Measurements from ENCODE around the gene TRIM33. TPM values are rescaled to one million over a fixed set of nuclear protein-coding genes. Genes with fewer than 3 reads are reported as not detected.

Gene TRIM33
- total RNA-seq, 1 donor from 2014 or later, result 31.8 TPM

DNA sequence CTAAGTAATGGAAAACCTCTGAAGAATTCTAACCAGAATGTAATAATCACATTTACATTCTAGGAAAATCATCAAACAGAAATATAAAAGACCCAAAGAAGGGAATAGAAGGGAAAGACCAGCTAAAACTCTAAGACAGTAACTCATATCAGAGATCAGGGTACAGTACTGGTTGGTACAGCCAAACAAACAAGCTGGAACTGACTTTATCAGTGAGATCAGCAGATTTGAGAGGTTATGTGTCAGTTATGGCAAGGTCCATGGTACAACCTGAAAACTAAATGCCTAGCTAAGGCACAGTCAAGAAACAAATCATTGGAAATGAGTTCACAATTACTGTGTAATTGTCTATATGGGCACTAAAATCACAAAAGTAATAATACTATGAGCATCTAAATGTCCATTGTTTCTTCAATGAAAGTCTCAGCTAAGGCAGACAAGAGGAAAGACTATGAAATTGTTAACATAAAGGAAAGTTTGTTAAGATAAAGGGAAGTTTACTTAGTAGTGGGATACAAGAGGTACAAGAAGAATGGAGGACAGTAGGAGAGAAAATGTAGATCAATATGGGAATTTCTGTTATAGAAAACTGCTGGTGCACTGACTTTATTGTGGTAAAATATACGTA, 75.8 kb downstream of the TRIM33 start:
- H2AFZ ChIP-seq (ENCODE audit: low read depth, low read length), result no peak overlapping the region
- no peak overlapping the region for H3K4me2 ChIP-seq (ENCODE audit: low read length)
- TF ChIP-seq, protein P1, sequence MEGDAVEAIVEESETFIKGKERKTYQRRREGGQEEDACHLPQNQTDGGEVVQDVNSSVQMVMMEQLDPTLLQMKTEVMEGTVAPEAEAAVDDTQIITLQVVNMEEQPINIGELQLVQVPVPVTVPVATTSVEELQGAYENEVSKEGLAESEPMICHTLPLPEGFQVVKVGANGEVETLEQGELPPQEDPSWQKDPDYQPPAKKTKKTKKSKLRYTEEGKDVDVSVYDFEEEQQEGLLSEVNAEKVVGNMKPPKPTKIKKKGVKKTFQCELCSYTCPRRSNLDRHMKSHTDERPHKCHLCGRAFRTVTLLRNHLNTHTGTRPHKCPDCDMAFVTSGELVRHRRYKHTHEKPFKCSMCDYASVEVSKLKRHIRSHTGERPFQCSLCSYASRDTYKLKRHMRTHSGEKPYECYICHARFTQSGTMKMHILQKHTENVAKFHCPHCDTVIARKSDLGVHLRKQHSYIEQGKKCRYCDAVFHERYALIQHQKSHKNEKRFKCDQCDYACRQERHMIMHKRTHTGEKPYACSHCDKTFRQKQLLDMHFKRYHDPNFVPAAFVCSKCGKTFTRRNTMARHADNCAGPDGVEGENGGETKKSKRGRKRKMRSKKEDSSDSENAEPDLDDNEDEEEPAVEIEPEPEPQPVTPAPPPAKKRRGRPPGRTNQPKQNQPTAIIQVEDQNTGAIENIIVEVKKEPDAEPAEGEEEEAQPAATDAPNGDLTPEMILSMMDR (IDR thresholded peaks at IDR 0.05; ENCODE audit: insufficient read depth, low read depth, low read length), result no peak
- no peak for TF ChIP-seq EZH2 (IDR thresholded peaks at IDR 0.05; ENCODE audit: insufficient read depth, low read length)
- peaks cover 16% of the 10 kb centered on the region for H3K79me2 ChIP-seq (ENCODE audit: insufficient read depth, low read length)
- FAIRE-seq, result no peak
- no peak for DNase-seq (ENCODE audit: low read depth)
- Mint-ChIP-seq H3K27ac (ENCODE audit: unreplicated experiment) (no peak overlapping the region), H3K27me3 (ENCODE audit: low read depth, unreplicated experiment) (no peaks in the 10 kb centered on the region), H3K36me3 (ENCODE audit: low read depth, unreplicated experiment) (peaks cover 6% of the 10 kb centered on the region), H3K4me1 (ENCODE audit: low read depth, unreplicated experiment) (peaks cover 4% of the 10 kb centered on the region), H3K9me3 (ENCODE audit: unreplicated experiment) (no peaks in the 10 kb centered on the region), H3K4me3 (ENCODE audit: unreplicated experiment) (no peak overlapping the region)
- no peaks in the 10 kb centered on the region for H3K27me3 ChIP-seq (ENCODE audit: insufficient read depth, low read length)
- peaks cover 6% of the 10 kb centered on the region for H4K20me1 ChIP-seq (ENCODE audit: insufficient read depth, low read length)
- H3K27ac ChIP-seq (ENCODE audit: low read depth, low read length), result no peak overlapping the region
- H3K4me1 ChIP-seq (ENCODE audit: insufficient read depth, low read length), result no peaks in the 10 kb centered on the region
- no peak overlapping the region for H3K4me3 ChIP-seq (ENCODE audit: insufficient read depth, low read depth, low read length)
- H3K36me3 ChIP-seq (ENCODE audit: insufficient read depth, low read length), result no peaks in the 10 kb centered on the region
- H3K9ac ChIP-seq (ENCODE audit: low read length), result no peak overlapping the region
- H3K9me3 ChIP-seq (ENCODE audit: insufficient read depth, low read depth, low read length), result no peaks in the 10 kb centered on the region

DNA sequence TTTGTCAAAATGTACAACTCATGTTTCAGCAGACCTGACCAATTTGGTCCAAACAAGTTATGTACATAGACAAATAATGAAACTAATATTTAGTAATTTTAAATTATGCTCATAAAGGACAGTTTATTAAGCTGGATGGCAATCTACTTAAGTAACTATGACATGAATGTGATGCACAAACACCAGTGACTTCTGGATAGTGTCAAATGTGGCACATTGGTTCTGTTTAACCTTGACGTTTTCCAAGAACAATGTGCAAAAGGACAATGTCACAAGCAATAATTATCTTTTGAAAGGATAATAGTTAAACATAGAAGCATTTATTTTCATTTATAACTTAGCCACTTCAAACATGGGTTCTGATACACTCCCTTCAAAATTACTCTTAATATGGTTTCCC, 80.0 kb downstream of the TRIM33 start:
- H3K9me3 ChIP-seq (ENCODE audit: insufficient read depth, low read depth, low read length), result no peaks in the 10 kb centered on the region
- H2AFZ ChIP-seq (ENCODE audit: low read depth, low read length), result no peak overlapping the region
- H3K9me3 Mint-ChIP-seq (ENCODE audit: unreplicated experiment), result no peaks in the 10 kb centered on the region

More for the DNA sequence above, 80.0 kb downstream of the TRIM33 start:
- no peaks in the 10 kb centered on the region for H3K27me3 ChIP-seq (ENCODE audit: insufficient read depth, low read length)
- H3K4me2 ChIP-seq (ENCODE audit: low read length), result no peak overlapping the region
- Mint-ChIP-seq H3K4me3 (ENCODE audit: unreplicated experiment) (no peak overlapping the region), H3K4me1 (ENCODE audit: low read depth, unreplicated experiment) (peaks cover 6% of the 10 kb centered on the region), H3K27me3 (ENCODE audit: low read depth, unreplicated experiment) (no peaks in the 10 kb centered on the region), H3K27ac (ENCODE audit: unreplicated experiment) (no peak overlapping the region), H3K36me3 (ENCODE audit: low read depth, unreplicated experiment) (no peaks in the 10 kb centered on the region)
- H3K4me1 ChIP-seq (ENCODE audit: insufficient read depth, low read length), result no peaks in the 10 kb centered on the region
- H3K9ac ChIP-seq (ENCODE audit: low read length), result no peak overlapping the region
- peaks cover 6% of the 10 kb centered on the region for H4K20me1 ChIP-seq (ENCODE audit: insufficient read depth, low read length)
- H3K36me3 ChIP-seq (ENCODE audit: insufficient read depth, low read length), result peaks cover 14% of the 10 kb centered on the region
- FAIRE-seq, result no peak
- H3K79me2 ChIP-seq (ENCODE audit: insufficient read depth, low read length), result peaks cover 11% of the 10 kb centered on the region
- no peak overlapping the region for H3K27ac ChIP-seq (ENCODE audit: low read depth, low read length)
- no peak for DNase-seq (ENCODE audit: low read depth)
- TF ChIP-seq, protein P1 (IDR thresholded peaks at IDR 0.05; ENCODE audit: insufficient read depth, low read depth, low read length), result no peak
- no peak for TF ChIP-seq EZH2 (IDR thresholded peaks at IDR 0.05; ENCODE audit: insufficient read depth, low read length)
- no peak overlapping the region for H3K4me3 ChIP-seq (ENCODE audit: insufficient read depth, low read depth, low read length)
